ENCODE results near the gene ABCC6. TPM values are rescaled to one million over a fixed set of nuclear protein-coding genes. Genes with fewer than 3 reads are reported as not detected.
"Not testable (repeated sequence)": the region's sequence is repeated elsewhere in the genome, so short reads cannot be mapped to it uniquely, and the experiment has no call there.

The ABCC6 gene
- total and polyA plus RNA-seq, 2 of the 13 experiments (the other 11 are each of a cell fraction or from before 2014, with no cell fraction given): 82.4 to 105 TPM

DNA sequence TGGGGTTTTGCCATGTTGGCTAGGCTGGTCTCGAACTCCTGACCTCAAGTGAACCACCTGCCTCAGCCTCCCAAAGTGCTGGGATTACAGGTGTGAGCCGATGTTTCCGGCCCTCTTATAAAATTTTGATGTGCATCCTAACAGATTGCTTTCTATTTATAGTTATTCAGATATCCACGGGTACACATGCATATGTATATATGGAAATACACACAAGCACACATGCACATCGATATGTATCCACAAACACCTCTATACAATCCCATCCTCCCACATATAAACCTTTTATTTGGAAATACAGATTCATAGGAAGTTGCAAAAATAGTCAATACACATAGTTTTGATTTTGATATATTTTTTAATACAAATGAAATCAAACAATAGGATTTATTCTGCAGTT, 14.4 kb upstream of the ABCC6 start:
- H3K79me2 ChIP-seq (ENCODE audit: insufficient read depth, low read length); H2AFZ ChIP-seq (ENCODE audit: low read length); intact Hi-C loops (cut with micrococcal nuclease; ENCODE audit: unreplicated experiment); H3K36me3 ChIP-seq (replicated peaks in 1 of 2; ENCODE audit: control insufficient read depth in 1 of 2, insufficient read depth in 2 of 2, low read length in 2 of 2); BruUV-seq (replicated peaks); POLR2A ChIA-PET; H3K27me3 ChIP-seq (ENCODE audit: control insufficient read depth in 1 of 2, insufficient read depth in 2 of 2, low read length in 2 of 2); H3K9me3 ChIP-seq (ENCODE audit: low read length); H4K20me1 ChIP-seq (ENCODE audit: insufficient read depth, low read length); FAIRE-seq; in situ Hi-C loops (cut with HindIII; ENCODE audit: extremely low pct_ligation_motif_present, low pct_unique_long_range_greater_than_20kb); H3K4me2 ChIP-seq (ENCODE audit: low read depth, low read length); H3K27ac ChIP-seq (ENCODE audit: extremely low read length, insufficient read depth, low read length); CTCF ChIA-PET (ENCODE audit: low intra/inter-chr PET ratio, low total read pairs); H3K9ac ChIP-seq (ENCODE audit: insufficient read depth, low read depth, low read length); DNase-seq (ENCODE audit: low spot score); ATAC-seq; H3K4me3 ChIP-seq (replicated peaks in 1 of 3; ENCODE audit: insufficient read depth in 1 of 3, low read depth in 2 of 3, low read length in 3 of 3): not testable (repeated sequence)
- 97% methylated on average over 5 of the region's 5 CpGs for whole genome bisulfite sequencing (ENCODE audit: low lambda C conversion rate)
- H3K4me1 ChIP-seq (ENCODE audit: insufficient read depth, low read length): peaks cover 20% of the 10 kb centered on the region

DNA sequence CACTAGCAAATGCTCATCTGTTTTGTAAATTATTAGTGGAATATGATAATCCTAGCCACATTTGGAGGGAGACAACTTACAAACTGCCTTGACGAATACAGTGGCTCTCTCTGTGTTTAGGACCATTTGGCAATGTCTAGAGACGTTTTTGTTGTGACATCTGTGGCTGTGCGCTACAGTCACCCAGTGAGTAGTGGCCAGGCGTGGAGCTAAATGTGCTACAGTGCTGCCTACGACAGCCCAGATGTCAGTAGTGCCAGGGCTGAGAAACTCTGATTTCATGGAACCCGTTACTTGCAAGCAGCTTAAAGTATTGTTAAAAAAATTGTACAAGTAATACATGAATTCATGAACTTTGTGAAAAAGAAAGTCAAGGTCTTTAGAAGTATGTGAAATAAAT, 13.8 kb upstream of the ABCC6 start:
- Histone ChIP-seq H3K4me2 (ENCODE audit: low read depth, low read length) (peak overlapping the region; percentile 7; the same call in 1 of the 2 replicates), H3K4me1 (ENCODE audit: insufficient read depth, low read length) (peaks cover 20% of the 10 kb centered on the region)
- H3K79me2 ChIP-seq (ENCODE audit: insufficient read depth, low read length); in situ Hi-C loops (cut with HindIII; ENCODE audit: extremely low pct_ligation_motif_present, low pct_unique_long_range_greater_than_20kb); H3K9me3 ChIP-seq (ENCODE audit: low read length); CTCF ChIA-PET (ENCODE audit: low intra/inter-chr PET ratio, low total read pairs); POLR2A ChIA-PET; H3K27ac ChIP-seq (ENCODE audit: extremely low read length, insufficient read depth, low read length); FAIRE-seq; H3K9ac ChIP-seq (ENCODE audit: insufficient read depth, low read depth, low read length); DNase-seq (ENCODE audit: low spot score); H3K27me3 ChIP-seq (ENCODE audit: control insufficient read depth in 1 of 2, insufficient read depth in 2 of 2, low read length in 2 of 2); ATAC-seq; H4K20me1 ChIP-seq (ENCODE audit: insufficient read depth, low read length); H3K36me3 ChIP-seq (replicated peaks in 1 of 2; ENCODE audit: control insufficient read depth in 1 of 2, insufficient read depth in 2 of 2, low read length in 2 of 2); H2AFZ ChIP-seq (ENCODE audit: low read length); BruUV-seq (replicated peaks); intact Hi-C loops (cut with micrococcal nuclease; ENCODE audit: unreplicated experiment); H3K4me3 ChIP-seq (replicated peaks in 1 of 3; ENCODE audit: insufficient read depth in 1 of 3, low read depth in 2 of 3, low read length in 3 of 3): not testable (repeated sequence)
- WGBS (ENCODE audit: low lambda C conversion rate): 90% methylated on average over 6 of the region's 6 CpGs
- TF ChIP-seq ZNF652 (CRISPR knock-in tag; IDR thresholded peaks at IDR 0.05; ENCODE audit: borderline replicate concordance, low read depth): peak; percentile 77

DNA sequence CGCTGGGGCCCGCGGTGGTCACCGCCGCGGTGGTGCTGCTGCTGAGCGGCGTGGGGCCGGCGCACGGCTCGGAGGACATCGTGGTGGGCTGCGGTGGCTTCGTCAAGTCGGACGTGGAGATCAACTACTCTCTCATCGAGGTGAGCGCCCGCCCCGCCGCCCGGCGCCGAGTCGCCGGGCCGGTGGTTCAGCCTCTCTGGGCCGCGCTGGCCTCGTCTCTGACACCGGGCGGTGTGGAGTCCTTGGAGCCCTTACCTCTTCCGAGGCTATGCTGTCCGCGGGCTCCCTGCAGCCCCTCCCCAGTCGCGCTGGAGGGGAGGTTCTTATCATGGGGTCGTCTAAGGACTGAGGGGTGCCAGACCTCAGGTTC, 9.4 kb upstream of the ABCC6 start:
- H3K9ac ChIP-seq (ENCODE audit: insufficient read depth, low read depth, low read length); H3K27me3 ChIP-seq (ENCODE audit: control insufficient read depth in 1 of 2, insufficient read depth in 2 of 2, low read length in 2 of 2); H3K4me2 ChIP-seq (ENCODE audit: low read depth, low read length); DNase-seq (ENCODE audit: low spot score); H3K36me3 ChIP-seq (replicated peaks in 1 of 2; ENCODE audit: control insufficient read depth in 1 of 2, insufficient read depth in 2 of 2, low read length in 2 of 2); H3K27ac ChIP-seq (ENCODE audit: extremely low read length, insufficient read depth, low read length); H2AFZ ChIP-seq (ENCODE audit: low read length); BruUV-seq (replicated peaks); FAIRE-seq; intact Hi-C loops (cut with micrococcal nuclease; ENCODE audit: unreplicated experiment); CTCF ChIA-PET (ENCODE audit: low intra/inter-chr PET ratio, low total read pairs); H4K20me1 ChIP-seq (ENCODE audit: insufficient read depth, low read length); in situ Hi-C loops (cut with HindIII; ENCODE audit: extremely low pct_ligation_motif_present, low pct_unique_long_range_greater_than_20kb); H3K79me2 ChIP-seq (ENCODE audit: insufficient read depth, low read length); POLR2A ChIA-PET; H3K4me3 ChIP-seq (replicated peaks in 1 of 3; ENCODE audit: insufficient read depth in 1 of 3, low read depth in 2 of 3, low read length in 3 of 3); H3K9me3 ChIP-seq (ENCODE audit: low read length): not testable (repeated sequence)
- H3K4me1 ChIP-seq (ENCODE audit: insufficient read depth, low read length): peaks cover 20% of the 10 kb centered on the region
- WGBS (ENCODE audit: low lambda C conversion rate): no CpG with 5 or more reads among the region's 39 CpGs
- ATAC-seq: peak; percentile 73

All from HepG2 (cell line).